Suppressor macrophage treated with lipopolysaccharide for 1 hour (primary cell): ENCODE results near the gene KDM2A.
A peak's percentile ranks its signal among the peaks of the same experiment; 100 is the strongest.

Experiments used
- DNase-seq, 3 donors: peaks; one replicate each; pipeline ENCODE4 v3.0.0-alpha.2; 2020 to 2022

KDM2A gene

DNA sequence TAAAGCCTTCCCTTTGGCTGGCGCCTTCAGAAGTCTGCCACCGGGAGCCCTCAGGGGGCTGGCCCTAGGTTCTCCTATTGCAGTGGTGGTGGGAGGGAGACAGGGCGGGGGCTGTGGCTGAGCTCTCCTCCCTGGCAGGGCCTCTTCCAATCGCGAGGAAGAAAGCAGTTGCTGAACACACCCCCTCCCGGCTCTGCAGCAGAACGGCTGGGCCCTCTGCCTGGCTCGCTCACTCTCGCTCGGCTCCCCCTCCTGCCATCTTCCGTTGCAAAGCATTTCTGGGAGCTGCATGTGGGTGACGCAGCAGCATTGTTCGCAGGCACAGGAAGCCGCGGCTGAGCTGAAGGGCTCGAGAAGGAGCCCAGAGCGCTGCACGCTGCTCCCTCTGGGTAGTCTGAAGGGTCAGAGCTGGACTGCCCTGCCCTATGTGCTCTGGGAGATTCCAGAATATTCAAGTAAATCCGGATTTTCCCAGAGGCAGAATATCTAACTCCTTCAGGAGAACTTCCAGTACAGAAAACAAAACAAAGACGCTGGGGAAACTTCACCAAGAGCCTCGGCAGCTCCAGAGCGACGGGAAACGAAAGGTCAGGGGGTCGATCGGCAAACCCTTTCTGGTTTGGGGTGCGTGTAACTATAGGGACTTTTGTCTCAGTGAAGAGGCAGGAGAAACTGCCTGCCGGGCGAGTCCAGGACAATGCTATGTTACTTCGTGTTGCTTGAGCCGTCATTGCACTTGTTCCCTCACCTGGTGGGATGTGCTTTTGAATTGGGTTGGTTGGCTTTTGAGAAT, 120.9 kb downstream of the KDM2A start:
- DNase-seq = peak; percentile 96 to 98 (median 97)

DNA sequence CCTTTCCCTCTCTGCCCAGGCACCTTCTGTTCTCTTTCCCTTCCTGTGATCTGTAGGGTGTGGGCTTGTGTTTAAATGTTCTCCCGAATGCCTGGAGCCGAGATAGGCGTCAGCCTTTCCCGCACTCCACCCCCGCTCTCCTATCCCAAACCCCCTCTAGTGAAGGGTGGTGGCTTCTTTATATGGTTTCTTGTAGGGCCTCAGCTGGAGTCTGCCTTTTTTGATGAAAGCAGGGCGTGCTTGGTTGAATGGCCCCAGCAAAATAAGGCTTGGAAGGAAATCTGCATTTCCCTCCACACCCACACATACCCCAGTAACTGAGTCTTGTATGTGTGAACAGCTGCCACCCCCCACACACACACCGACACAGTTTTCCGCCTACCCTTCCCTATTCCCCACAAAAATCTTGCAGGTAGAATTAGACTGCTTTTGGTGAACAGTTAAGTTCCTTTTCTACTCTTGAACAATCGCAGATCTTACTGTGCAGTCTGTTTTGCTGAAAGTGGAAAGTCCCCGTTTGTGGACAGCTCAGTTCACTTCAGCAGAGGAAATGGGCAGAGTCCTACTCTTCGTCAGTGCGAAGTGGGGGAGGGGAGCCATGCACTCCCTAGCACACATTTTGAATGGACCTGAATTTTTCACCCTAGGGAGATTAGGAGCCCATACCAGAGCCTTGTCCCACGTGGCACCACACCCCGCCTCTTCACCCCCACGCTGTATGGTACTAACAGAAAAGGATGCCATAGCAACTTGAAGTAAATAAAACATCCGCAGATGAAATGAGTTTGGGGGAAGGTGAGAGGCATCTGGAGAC, 121.7 kb downstream of the KDM2A start:
- DNase-seq = peak; percentile 92 to 94 (median 94)

DNA sequence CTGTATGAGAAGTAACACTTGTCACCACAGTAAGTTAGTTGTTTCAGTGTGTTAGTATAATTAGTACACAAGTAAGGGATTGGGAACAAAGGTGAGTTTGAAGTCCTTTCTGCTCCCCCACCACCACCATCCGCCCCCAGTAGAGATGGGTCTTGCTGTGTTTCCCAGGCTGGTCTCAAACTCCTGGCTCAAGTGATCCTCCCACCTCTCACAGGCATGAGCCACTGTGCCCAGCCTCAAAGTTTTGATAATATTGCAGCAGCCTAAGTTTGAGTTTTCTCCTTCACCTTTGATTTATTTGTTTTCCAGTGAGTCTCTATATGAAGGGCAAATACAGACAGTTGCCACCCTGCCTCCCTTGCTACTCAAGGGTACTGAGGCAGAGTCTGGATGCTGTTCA, 123.5 kb downstream of the KDM2A start:
- no peak for DNase-seq

DNA sequence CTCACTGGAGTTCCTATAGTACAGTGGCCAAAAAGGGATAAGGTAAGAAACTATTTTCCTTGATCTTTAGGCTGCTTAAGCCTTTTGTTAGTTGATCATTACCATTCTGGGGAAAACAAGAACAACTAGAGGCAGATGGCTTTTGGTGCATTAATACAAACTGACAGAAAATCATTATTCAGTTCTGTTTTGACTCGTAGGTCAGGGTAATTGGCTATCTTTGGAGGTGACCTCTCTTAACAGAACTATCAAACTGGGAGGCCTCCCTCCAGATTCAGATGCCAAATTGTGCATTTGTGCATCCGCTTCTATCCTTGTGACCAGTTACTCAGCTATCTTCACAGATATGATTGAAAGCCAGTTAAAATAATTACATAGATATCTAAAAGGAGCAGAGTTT, 124.0 kb downstream of the KDM2A start:
- no peak for DNase-seq

DNA sequence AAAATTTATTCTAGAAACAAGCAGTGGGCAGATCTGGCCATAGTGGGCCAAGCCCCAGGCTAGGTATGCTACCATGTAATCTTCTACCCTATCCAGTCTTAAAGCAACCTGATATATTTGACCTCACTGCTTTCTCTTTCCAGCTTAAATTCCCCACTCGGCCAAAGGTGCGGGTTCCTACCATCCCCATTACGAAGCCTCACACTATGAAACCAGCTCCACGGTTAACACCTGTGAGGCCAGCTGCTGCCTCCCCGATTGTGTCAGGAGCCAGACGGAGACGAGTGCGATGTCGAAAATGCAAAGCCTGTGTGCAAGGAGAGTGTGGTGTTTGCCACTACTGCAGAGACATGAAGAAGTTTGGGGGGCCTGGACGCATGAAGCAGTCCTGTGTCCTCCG, 126.0 kb downstream of the KDM2A start:
- no peak for DNase-seq

DNA sequence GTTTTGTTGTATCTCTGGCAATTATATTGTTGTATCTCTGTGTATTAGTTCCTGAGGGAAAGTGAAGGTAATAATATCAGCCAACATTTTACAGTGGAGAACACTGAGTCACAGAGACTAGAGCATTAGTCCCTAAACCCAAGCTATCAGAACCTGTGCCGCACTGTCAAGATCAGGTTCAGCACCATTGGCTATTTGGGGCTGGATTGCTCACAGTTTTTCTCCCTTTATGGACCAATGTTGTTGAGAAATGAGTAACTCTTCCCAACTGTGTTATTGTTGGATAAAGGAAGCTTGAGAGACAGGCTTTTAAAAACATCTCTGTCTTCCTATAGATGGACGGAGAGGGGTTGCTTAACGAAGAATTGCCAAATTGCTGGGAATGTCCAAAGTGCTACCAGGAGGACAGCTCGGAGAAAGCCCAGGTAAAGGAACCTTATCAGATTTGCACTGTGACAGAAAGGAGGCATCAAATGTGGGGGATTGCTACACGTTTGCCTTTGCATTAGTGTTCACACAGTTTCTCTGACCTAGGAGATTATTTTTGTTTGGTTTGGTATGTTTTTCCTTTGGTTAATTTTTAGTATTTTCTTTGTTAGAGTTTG, 129.0 kb downstream of the KDM2A start:
- DNase-seq = no peak

DNA sequence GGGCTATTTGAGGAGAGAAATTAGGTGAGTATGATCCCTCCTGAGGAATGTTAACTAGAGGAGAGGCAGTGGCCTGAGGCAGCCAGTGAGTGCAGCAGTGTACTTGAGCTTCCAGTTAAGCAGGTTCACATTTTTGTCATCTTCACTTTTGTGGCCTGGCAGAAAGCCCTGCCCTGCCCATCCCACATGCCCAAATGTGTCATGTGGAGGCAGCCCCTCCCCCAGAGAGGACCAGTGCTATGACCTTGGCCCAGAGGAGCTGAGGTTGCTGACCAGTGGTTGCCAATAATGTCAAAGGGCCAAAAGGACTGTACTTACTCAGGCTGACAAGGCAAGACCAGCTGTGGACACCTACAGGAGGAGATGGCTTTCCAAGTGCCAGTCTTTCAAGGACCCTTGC, 129.6 kb downstream of the KDM2A start:
- no peak for DNase-seq

DNA sequence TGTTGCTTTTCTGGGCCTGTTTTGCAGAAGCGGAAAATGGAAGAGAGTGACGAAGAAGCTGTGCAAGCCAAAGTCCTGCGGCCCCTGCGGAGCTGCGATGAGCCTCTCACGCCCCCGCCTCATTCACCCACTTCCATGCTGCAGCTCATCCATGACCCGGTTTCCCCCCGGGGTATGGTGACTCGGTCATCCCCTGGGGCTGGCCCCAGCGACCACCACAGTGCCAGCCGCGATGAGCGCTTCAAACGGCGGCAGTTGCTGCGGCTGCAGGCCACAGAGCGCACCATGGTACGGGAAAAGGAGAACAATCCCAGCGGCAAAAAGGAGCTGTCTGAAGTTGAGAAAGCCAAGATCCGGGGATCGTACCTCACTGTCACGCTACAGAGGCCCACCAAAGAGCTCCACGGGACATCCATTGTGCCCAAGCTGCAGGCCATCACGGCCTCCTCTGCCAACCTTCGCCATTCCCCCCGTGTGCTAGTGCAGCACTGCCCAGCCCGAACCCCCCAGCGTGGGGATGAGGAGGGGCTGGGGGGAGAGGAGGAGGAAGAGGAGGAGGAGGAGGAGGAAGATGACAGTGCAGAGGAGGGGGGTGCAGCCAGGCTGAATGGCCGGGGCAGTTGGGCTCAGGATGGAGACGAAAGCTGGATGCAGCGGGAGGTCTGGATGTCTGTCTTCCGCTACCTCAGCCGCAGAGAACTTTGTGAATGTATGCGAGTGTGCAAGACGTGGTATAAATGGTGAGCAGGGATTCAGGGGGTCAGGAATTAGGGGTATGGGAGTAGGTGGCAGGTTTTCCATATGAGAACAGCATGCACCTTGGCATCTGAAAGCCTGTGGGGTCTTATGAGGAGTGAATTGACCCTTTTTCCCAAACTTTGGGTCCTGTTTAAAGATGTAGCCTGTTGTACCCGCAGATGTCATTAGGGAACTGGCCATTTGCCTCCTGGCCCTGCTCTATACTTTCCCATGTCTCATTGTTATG, 131.3 kb downstream of the KDM2A start:
- no peak for DNase-seq

DNA sequence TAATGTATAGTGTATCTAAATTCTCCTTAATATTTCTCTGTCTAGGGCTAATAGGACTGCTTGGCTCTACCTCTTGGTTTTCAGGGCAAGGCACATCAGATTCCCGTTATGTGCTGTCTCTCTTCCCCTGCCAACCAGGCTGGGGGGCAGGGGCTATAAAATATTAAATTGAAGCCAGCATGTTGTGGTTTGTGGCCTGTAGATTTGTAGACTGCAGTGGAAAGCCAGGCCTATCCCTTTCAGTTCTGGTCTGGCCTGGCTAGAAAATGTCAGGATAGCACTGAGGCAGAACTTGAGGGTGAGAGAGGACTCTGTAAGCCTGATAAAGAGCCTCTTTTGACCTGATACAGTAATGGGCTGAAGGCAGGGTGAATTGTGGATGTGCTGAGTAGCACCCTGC, 132.8 kb downstream of the KDM2A start:
- no peak for DNase-seq

DNA sequence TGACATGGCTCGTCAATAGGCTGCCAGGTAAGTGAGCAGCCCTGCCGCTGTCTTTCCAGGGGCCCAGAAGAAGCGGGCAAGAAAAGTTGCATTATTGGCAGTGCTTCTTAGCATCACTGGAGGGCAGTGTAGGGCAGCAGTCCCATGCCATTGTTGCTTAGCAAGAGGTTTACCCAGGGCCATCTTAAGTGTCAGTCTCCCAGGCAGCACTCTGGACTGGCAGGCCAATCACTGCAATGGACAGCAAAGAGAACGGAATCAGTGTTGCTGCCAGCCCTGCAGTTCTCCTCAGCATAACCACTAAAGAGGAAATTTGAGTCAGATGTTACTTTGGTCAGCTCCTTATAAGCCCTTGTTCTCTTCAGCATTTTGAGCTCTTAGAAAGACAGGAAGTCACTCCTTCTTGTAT, 133.8 kb downstream of the KDM2A start:
- peak; percentile 84 to 89 (median 87) for DNase-seq

DNA sequence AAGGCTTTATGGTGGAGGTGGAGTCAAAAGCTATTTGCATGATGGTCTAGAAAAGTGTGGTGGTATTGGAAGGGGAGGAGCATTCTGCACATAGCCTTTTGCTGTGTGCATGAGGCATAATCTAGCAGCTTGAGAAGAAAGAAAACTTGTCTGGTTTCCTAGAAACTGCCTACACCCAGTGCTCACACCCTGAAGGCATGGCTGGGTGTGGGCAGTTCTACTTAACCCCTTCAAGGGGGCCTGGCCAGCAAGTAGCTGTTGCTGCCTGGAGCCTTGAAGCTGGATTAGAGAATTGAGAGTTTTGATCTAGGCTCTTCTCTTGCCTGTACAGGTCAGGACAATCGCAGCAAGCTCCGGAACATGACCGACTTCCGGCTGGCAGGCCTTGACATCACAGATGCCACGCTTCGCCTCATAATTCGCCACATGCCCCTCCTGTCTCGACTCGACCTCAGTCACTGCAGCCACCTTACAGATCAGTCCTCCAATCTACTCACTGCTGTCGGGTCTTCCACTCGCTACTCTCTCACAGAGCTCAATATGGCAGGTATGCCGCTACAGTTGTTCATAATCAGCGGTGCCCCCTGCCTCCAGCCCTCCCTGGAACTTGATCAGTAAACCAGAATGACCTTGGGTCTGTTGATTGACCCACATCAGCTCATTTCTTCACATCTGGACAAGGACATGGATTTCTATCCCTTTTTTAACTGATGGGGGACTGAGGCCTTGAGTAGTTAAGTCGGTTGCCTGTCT, 135.0 kb downstream of the KDM2A start:
- no peak for DNase-seq

DNA sequence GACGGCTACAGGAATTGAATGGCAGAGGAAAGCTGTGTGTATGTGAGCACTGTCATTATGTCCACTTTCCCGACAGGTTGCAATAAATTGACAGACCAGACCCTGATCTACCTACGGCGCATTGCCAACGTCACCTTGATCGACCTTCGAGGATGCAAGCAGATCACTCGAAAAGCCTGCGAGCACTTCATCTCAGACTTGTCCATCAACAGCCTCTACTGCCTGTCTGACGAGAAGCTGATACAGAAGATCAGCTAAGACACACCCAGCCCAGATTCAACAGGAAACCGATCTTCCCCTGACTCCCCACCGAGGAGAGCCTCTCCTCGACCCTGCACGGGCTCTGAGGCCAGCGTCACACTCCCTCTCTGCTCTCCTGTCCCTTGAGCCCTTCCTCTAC, 135.7 kb downstream of the KDM2A start:
- DNase-seq = no peak

DNA sequence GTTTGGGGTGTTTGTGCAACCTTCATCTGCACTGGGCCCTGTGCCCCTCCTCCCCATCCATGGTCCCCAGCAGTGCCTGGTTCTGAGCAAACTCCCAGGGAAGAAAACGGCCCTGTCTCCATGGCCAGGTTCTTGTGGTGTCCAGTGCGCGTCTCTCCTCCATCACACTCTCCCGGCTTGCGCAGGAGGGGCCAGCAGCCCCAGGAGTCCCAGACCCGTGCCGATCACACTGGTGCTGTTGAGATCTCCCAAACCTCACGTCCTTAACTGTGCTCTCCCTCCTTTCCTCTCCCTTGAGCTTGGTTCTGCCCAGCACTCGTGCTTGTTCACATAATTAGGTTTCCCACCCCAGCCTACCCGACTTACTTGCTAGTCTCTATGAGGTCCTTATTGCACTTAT, 136.3 kb downstream of the KDM2A start:
- no peak for DNase-seq

DNA sequence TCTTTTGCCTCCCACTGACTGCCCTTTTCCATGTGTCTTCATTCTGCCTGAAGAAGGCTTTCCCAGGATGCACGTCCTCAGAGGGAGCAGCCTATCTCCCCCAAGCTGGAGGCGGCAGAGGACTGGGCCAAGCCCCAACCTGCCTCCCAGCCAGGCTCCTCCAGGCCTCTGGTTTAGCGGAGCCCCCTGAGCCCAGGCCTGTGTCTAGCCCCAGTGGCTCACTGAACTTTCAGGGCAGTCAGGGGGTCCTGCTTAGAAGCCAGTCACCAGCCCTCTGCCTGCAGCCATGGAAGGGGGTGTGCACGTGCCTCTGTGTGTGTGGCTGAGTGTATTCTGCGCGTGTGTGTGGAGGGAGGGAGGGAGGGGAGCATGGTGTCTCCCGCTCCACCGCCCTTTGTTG, 136.8 kb downstream of the KDM2A start:
- DNase-seq = no peak

DNA sequence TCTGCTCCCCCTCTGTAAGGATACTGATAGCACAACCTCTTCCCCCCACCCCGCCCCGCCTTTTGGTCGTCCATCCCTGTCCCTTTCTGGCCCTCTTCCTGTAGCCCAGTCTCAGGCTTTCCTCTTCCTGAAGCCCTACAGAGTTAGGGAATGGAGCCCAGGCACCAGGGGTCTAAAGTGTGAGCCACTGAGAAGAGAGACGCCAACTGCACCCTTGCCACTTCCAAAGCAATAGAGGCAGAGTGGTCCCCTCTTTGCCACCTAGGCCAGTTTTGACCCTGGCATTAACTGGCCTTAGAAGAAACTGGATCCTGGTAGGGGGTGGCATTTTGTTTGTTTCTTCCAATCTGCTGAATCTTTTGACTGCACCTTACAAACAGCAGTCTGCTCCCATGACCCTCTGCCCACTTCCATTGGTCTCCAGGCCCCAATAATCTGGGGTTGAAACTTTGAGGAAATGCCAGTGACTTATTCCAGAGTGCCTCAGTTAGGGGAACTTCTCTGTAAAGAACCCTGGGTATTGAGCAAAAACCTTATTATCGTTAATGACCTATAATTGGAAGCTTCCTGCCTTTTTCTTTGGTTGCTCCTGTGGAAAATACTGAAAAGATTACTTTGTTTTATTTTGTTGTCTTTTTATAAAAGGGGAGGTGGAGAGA, 137.5 kb downstream of the KDM2A start:
- DNase-seq = peak; percentile 50 to 62 (median 53)

DNA sequence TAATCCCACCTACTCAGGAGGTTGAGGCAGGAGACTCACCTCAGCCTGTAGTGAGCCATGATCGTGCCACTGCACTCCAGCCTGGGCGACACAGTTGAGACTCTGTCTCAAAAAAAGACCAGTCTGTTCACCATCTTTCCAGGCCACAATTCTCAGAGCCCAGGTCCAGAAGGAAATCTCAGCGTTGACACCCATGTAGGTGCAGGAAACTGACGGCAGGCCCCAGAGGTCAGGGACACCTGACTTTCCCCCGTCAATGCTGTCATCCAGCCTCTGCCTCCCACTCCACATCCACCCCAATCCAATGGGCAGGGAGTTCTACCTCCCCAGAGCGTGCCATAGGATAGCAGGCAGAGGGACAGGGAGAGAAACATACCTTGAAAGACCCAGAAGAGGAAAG, 141.3 kb downstream of the KDM2A start:
- DNase-seq = no peak

DNA sequence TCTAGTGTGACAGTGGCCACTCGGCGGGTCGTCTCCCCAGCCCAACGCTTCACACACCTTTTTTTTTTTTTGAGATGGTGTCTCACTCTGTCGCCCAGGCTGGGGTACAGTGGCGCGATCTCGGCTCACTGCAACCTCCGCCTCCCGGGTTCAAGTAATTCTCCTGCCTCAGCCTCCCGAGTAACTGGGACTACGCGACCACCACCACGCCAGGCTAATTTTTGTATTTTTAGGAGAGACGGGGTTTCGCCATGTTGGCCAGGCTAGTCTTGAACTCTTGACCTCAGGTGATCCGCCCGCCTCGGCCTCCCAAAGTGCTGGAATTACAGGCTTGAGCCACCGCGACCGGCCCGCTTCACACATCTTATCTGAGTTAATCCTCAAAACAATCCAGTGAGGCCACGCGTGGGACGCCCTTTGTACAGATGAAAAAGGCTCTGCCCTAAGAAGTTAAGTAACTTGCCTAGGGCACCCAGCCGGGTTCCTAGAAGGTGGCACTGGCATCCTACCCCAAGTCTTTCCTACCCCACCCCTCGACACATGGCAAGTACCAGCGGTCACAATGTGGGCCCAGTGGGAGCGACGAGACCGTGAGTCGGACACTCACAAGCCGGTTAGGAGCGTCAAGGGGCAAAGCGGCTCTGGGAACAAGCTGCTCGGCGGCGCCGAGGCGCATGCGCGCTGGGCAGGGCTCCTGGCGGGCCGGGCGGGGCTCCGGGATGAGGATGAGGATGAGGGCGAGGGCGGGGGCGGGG, 142.0 kb downstream of the KDM2A start:
- DNase-seq = peak; percentile 54 to 78 (median 55)

DNA sequence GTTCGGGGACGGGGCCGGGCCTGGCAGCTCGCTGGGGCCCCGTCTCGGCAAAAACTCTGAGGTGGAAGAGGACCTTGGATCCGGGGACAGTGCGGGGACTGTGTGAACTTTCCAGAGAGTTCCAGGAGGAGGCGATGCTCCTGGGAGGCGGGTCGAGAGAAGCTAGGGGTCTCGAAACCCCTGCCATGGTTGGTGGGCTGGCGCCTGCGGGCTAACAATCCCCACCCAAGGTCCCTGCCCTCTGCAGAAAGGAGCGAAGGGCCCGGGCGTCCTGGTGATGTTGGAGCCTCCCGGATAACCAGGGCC, 142.5 kb downstream of the KDM2A start:
- no peak for DNase-seq

DNA sequence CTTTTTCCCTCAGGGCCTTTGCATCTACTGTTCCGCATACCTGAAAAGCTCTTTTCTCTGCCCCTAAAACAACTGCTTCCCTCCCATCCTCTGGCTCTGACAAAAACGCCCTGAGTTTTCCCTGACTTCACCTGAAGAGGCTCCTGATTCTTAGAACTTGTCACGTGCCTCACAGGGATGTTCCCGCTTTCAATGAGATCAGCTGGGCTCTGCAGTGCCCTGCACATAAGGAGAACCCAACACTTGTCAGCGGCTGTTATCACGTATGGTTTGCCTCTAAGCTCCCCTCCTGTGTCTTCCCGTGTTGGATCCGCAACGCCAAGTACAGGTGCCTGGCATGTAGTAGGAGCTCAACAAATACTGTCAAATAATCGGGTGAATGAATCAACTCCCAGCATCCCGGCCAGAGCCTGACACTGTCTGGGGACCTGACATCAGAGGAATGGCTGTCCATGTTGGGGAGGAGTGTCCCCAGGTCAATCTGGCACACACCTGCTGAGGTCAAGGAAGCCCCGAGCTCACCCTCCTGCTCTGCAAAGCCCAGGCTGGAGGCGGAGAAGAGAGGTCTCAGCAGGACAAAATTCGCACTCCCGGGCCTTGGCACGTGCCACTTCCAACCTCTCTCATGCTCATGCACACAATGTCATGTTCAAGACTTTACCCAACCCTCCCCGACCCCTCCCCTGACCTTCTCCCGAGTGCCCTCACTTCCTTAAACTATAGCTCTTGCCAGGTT, 143.1 kb downstream of the KDM2A start:
- DNase-seq = no peak
